HG03139 (cell line): ENCODE data around the gene CNGA1.
"Not testable (repeated sequence)": the region's sequence is repeated elsewhere in the genome, so short reads cannot be mapped to it uniquely, and the experiment has no call there.

Experiments
- ATAC-seq: cut with Tn5 transposase; IDR thresholded peaks from one replicate; pipeline ENCODE4 v1.9.1; 2021; ENCODE audit not compliant: unreplicated experiment

The CNGA1 gene

DNA sequence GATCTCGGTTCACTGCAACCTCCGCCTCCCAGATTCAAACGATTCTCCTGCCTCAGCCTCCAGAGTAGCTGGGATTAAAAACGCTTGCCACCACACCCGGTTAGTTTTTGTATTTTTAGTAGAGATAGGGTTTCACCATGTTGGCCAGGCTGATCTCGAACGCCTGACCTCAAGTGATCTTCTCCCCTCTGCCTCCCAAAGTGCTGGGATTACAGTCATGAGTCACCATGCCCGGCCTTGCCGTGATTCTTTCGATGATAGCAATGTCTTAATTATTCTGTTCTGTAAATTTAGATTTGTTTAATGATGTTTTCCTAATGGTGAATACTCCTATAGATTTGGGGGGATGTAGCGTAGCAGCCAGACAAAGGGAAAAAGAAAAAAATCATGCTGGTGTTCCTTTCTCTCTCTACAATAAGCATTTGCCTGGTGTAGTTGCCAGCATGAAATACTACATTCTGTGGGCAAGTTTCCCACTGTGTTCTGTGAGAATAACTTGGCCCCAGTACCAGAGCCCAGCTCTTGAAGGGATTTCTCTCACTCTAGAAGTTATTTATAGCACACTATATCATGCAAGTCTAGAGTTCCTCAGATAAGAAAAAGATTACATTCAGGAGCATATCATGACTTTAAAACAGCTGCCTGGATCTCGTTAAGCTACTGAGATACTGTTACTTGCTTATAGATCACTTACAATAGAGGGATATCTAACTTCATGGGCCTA lies 15.5 kb upstream of the CNGA1 start:
- no peak for ATAC-seq

DNA sequence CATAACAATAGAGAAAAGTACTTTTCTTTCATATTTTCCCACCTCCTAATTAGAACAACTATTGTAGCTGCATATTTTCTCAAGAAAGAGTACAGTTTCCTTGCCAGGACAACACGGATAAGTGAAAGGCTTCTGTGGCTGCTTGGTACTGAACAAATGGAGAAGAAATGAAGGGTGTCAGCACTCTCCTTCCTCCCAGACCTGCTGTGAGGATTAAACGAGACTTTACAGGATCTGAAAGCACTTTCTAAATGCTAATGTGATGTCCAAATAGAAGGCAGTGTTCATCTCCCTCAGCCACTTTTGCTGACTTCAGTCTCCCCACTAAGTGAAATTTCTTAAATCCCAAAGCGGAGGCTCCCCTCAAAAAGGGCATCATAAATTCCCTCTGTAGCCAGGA lies 14.0 kb upstream of the CNGA1 start:
- no peak for ATAC-seq

DNA sequence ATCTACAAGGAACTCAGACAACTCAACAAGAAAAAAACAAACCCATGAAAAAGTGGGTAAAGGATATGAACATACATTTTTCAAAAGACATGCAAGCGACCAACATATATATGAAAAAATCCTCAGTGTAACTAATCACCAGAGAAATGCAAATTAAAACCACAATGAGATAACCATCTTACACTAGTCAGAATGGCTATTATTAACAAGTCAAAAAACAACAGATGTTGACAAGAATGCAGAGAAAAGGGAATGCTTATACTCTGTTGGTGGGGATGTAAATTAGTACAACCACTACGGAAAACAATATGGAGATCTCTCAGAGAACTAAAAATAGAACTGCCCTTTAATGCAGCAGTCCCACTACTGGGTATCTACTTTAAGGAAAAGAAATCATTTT lies 12.2 kb upstream of the CNGA1 start:
- ATAC-seq, result peak; percentile 46

DNA sequence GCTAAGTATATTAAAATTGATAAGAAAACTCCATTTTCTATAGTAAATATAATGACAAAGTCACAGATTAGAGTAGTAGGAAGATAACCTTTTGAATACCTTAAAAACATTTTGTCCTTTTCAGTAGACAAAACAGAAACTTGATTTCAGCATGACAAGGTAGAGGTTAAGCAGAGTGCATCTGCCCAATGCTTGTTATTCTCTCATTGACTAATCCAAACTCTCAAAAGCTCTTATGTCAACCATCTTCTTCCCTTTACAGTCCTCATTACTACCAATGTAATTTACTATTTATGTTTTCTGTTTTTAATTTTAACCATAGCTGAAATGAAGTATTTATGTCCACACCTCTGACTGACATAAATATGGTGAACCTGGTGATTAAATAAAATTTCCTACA lies 11.2 kb upstream of the CNGA1 start:
- peak; percentile 56 for ATAC-seq

DNA sequence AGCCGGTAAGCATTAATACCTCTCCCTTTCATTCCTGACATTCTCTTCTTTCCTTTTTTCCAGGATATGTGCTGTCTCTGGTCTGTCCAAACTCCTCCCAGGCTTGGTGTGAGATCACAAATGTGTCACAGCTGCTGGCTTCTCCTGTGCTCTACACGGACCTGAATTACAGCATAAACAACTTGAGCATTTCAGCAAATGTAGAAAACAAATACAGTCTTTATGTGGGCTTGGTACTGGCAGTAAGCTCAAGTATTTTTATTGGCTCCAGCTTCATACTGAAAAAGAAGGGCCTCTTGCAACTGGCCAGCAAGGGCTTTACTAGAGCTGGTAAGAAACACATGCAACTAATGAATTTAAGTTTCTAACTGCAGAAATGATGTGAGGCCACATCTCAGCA lies 8.5 kb upstream of the CNGA1 start:
- no peak for ATAC-seq

DNA sequence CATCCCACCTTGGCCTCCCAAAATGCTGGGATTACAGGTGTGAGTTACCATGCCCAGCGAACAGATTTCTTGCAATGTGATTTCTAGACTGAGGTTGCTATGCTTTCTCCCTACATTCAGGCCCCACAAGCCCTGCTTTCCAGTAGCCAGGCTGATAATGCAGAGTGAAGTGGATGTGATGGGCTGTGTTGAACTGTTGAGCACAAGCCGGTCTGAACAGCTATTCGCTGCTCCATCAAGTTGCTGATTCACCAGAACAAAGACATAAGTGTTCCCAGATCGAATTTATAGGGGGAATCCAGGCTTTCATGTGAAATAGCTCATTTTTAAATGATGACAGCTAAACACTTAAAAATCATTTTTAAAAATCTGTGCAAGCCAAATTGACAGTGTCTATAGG lies 8.0 kb upstream of the CNGA1 start:
- ATAC-seq, result no peak

DNA sequence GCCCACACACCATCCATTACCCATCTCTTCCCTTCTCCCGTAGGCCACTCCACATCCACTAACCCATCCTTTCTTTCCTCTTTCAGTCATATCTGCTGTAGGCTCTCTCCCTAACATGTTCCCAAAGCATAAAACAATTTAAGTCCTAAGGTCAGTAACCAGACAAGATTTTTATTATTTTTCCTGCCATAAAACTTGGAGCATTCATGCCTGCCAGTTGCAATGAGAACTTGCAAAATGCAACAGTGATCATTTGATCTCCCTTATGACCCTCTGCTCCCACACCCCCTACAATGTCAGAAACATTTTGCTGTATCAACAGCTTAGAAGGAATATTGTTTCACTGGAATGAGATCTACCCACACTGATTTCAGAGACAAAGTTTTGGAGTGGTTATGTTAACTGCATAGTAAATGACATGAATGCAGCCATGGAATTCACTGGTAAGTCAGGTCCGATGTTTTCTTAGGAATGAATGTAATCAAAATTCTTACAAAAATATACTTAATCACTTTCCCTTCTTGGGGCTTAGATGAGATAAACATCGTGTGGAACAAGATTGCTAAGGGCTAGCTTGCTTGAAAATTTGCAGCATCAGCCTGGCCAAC lies 5.8 kb upstream of the CNGA1 start:
- no peak for ATAC-seq

DNA sequence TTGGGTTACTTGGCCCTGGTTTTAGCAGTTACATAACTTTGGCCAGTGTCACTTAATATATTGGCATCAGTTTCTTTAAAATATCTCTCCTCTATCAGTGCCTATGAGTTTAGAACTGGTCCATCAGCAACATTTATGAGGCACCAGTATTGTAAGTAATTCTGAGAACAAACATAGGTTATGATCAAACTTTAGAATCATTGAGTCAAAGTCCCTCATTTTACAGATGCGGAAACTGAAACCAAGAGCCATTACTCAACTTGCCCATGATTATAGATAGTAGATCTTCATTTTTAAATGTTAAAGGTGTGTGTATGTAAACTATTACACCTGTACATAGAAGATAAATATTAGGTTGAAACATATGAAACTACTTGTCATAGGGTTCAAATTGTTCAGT lies 4.6 kb upstream of the CNGA1 start:
- ATAC-seq, result no peak

DNA sequence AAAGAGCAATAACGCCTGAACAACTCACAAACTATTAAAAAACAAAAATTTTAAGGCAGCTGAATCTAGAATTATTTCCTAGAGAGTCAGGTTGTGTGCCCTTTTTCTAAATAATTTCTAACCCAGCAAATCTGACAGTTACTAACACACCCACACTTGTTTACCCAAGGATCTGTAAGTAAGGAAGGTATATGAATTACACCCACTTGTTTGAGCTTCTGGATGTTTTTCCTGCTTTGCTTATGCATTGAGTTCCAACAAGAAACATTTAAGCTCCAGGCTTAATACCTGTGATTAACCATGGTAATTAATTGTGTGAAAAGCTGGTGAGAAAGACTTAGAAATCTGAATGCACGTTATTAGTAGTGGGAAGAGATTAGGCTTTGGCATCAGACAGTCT lies 1.6 kb upstream of the CNGA1 start:
- no peak for ATAC-seq

DNA sequence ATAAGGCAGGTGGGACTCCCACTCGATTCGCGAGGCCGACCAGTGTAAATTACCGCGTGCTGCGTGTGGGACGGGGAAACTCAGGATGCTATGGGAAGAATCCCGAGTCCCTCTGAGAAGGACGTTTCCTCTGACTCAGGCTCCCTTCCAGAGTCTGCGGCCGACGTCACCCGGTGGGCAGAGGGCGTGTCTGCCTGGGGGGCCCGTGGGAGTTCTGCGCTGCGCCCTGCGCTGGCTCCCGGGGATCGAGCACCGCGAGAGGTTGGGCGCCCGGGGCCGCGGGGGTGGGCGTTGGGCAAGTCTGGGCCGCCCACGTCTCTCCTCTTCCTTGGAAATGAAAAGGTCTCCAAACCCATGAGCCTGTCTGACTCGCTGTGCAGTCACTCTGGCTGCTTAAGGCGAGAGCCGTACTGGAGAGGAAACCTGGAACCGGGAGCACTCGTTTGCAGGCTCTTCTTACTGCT lies 659 bp upstream of the CNGA1 start:
- ATAC-seq, result no peak

DNA sequence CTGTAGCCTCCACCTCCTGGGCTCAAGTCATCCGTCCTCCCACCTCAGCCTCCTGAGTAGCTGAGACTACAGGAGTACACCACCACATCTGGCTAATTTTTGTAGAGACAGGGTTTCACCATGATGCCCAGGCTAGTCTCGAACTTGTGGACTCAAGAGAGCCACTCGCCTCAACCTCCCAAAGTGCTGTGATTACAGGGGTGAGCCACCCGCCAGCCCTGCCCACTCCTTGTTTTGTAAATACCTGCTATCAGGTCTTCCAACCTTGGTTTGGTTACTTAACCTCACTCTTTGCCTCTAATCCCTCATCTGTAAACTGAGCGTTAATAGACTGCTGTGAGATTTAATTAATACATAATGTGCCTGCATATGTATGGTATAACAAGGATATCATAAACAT lies 803 bp downstream of the CNGA1 start:
- ATAC-seq, result no peak

DNA sequence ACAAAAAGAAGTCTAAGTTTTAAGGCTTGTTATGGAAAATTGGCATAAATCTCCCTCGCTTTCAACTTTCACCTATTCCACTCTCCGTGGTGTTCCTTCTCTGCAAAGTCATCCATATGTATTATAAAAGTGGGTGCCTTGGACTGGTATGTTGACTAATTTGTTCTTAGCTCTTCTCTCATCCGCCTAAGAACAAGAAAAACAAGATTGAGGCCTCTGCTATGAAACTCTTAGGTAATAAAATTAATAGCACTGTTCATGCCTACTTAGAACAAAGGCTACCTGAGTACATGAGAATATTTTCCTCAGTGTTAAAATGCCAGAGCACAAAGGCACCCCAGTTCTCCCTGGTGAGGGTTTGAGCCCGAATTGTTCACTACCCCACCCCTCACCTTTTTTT lies 1.3 kb downstream of the CNGA1 start:
- ATAC-seq, result no peak

DNA sequence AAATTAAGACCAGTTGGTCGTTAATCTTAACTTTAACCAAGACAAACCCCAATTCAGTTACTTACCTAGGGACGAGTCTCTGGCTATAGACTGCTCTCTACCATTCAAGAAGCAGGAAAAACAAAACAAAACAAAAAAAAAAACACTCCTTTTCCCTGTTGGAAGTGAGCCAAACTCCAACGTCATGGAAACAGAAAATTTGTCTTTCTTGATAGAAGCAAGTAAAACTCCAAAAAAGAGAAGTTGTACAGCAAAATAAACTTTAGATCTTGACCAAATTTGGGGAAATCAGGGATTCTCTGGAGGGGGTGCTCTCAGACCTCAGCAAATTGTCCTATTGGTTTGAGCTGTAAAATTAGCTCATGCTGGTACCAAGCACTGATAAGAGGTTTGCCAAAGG lies 3.7 kb downstream of the CNGA1 start:
- ATAC-seq, result no peak

DNA sequence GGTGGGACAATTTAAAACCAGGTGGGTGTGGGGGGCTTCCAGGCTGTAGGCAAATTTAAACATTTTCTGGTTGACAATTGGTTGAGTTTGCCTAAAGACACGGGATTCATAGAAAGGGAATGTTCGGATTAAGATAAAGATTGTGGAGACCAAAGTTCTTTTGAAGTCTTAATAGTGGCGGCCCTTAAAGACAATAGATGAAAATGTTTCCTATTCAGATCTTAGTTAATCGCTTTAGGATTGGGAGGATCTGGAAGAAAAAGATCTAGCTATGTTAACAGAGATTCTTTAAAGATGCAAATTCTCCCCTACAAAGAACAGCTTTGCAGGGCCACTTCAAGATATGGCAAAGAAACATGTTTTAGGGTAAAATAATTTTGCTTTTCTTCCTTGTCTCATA lies 4.8 kb downstream of the CNGA1 start:
- ATAC-seq, result no peak

DNA sequence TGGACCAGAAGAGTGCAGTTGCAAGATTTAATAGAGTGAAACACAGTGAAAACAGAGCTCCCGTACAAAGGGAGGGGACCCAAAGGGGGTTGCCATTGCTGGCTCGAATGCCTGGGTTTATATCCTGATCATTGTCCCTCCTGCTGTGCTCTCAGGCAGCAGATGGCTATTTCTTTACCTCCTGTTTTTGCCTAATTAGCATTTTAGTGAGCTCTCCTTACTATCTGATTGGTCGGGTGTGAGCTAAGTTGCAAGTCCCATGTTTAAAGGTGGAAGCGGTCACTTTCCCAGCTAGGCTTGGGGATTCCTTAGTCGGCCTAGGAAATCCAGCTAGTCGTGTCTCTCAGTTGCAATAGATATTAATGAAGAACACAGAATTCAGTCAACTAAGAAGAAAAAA lies 5.6 kb downstream of the CNGA1 start:
- ATAC-seq, result not testable (repeated sequence)

DNA sequence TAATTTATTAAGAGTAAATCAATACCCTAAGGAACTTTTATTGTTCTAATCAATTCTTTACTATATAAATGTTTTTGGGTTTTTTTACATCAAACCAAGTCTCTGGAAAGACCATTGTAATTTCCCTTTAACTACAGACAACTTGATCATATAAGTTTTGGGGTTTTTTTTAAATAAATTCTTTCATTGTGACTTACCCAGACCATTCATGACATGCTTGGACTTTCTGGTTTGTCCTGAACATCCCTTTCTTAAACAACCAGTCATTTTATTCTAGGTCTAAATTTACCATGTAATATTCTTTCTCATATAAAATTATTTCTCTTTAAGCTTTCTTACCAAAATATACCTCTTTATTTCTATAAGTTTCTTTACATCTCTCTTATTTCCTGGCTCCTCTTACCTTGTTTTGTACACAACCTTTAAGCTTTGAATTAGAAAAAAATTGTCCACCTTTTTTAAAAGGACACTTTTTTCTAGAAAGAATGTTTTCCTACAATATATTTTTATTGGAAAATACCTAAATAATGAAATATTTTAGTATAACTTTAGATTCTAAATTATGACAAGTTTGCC lies 8.4 kb downstream of the CNGA1 start:
- ATAC-seq, result no peak

DNA sequence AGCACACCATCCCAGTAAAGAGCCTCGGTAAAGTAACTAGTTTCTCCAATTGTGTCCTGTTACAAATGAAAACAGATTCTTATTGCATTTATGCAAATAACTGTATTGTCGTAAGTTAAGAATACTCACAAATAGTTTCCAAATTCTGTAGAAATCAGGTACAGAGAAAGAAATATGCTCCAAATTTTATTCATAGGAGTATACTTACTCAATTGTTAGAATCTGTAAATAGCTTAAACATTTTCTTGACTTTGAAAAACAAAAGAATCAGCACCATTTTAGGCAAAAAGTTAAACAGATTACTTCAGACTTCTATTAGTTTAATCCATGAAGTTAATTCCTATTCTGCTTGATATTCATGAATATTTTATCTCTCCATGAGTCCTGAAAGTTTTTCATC lies 10.7 kb downstream of the CNGA1 start:
- ATAC-seq, result no peak

DNA sequence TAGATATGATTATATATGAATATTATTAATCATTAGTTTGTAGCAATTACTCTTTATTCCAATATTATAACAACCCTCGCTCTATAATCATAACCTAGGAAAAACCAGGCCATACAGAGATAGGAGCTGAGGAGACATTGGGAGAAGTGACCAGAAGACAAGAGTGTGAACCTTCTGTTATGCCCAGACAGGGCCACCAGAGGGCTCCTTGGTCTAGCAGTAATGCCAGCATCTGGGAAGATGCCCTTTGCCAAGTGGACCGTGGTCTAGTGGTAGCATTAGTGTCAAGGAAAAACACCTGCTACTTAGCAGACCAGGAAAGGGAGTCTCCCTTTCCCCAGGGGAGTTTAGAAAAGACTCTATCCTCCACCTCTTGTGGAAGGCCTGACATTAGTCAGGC lies 12.9 kb downstream of the CNGA1 start:
- ATAC-seq, result not testable (repeated sequence)

DNA sequence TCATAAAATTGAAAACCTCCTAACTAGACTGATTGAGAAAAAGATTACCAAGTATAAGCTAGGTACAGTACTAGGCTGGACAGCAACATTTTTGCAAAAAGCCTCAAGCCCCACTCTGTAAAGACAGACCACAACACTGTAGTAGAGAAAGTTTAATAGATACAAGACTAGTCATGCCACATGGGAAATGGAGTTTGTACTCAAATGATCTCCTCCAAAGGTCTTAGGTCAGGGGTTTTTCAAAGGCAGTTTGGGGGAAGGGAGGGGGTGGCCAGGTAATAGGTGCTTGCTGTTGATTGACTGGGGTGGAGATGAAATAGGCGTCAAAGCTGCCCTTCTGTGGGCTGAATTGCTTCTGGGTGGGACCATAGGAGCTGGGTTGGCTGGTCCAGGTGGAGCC lies 14.2 kb downstream of the CNGA1 start:
- no peak for ATAC-seq

DNA sequence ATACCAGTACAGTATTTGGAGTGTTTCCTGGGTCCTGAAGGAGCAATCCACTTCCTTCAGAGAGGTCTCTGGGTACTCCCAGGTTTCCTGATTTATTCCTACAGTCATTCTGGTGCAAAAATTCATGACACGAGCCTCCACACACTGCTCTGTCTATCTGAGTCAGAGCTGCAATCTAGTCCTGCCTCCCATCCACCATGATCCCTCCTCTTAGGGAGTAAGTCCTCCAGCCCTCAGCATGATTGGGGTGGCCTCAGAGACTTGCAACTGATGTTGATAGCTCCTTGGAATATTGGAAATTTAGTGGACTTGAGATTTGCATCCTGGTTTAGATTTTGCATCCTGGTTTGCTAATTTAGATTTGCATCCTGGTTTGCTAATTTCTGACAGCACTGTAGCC lies 20.5 kb downstream of the CNGA1 start:
- ATAC-seq, result no peak

DNA sequence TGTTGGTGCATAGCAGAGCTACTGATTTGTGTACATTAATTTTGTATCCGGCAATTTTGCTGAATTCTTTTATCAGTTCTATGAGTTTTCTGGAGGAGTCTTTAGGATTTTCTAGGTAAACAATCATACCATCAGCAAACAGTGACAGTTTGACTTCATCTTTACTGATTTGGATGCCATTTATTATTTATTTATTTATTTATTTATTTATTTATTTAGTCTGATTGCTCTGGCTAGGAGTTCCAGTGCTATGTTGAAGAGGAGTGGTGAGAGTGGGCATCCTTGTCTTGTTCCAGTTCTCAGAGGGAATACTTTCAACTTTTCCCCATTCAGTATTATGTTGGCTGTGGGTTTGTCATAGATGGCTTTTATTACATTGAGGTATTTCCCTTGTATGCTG lies 24.0 kb downstream of the CNGA1 start:
- not testable (repeated sequence) for ATAC-seq

DNA sequence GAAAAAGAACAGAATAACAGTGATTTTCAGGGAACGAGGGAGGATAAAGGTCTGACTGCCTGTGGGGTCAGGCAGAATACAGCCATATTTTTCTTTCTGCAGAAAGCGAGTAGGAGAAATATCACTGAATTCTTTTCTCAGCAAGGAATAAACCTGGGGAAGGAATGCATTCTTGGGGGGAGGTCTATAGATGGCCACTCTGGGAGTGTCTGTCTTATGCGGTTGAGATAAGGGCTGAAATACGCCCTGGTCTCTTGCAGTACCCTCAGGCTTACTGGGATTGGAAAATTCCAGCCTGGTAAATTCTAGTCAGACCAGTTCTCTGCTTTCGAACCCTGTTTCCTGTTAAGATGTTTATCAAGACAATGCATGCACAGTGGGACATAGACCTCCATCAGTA lies 26.3 kb downstream of the CNGA1 start:
- ATAC-seq, result no peak

DNA sequence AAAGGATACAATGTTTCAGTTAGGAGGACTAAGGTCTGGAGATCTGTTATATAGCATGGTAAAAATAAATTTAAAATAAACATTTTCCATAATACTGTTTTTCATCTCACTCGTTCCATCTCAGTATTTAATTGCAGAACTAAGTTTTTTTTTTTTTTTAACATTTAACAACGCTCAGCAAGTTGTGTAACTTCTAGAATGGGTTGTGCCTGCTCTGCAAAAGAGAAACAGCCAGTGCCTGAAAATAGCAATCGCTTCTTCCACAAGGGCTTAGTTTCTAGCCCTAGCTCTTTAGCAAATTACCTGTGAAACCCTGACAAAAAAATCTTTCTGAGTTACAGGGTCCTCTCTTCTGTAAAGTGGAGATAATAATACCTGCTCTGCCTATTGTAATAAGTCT lies 41.9 kb downstream of the CNGA1 start:
- no peak for ATAC-seq
